K562 (cell line): ENCODE results near the gene DHX40. TPM values are rescaled to one million over a fixed set of nuclear protein-coding genes. Genes with fewer than 3 reads are reported as not detected.

ENCODE experiments used
- ARID3A ChIP-seq: IDR thresholded peaks from 2 replicates; pipeline ENCODE4 v1.6.1; 2012; ENCODE audit warnings: low read depth, low read length, improper control_type of control experiment, borderline replicate concordance
- BRD9 ChIP-seq: fragments of 450-650 bp; IDR thresholded peaks from 2 replicates; pipeline ENCODE4 v1.6.1; 2018; ENCODE audit warnings: low read depth; ENCODE audit not compliant: partially characterized antibody
- EP300 ChIP-seq: IDR thresholded peaks from 2 replicates; pipeline ENCODE4 v1.6.1; 2012; ENCODE audit warnings: low read length, improper control_type of control experiment
- FOXM1 ChIP-seq, 2 experiments: fragments of 450-650 bp in 1 of 2; sonication (generic) in 1 of 2; formaldehyde crosslinking in 1 of 2; IDR thresholded peaks; 2 replicates each; pipeline versions ENCODE4 v1.6.1 to v1.9.0; 2017 to 2022; ENCODE audit warnings: low read depth in 2 of 2, mild to moderate bottlenecking in 2 of 2, missing genetic modification reagents in 1 of 2, moderate library complexity in 1 of 2
- GATA2 ChIP-seq: sonication (generic); formaldehyde crosslinking; IDR thresholded peaks from 2 replicates; pipeline ENCODE4 v1.4.0; 2020; ENCODE audit warnings: mild to moderate bottlenecking, missing genetic modification reagents
- GATAD2A ChIP-seq: fragments of 450-650 bp; IDR thresholded peaks from 2 replicates; pipeline ENCODE4 v1.6.1; 2017
- HDAC2 ChIP-seq: fragments of 450-650 bp; IDR thresholded peaks from 2 replicates; pipeline ENCODE4 v1.6.1; 2016; ENCODE audit warnings: mild to moderate bottlenecking
- HEY1 ChIP-seq: fragments of 250-450 bp; sonication (Bioruptor Pico); IDR thresholded peaks from 2 replicates; pipeline ENCODE4 v1.5.0; 2020; ENCODE audit warnings: mild to moderate bottlenecking, moderate library complexity, borderline replicate concordance
- HNRNPLL ChIP-seq: fragments of 200-400 bp; formaldehyde crosslinking; IDR thresholded peaks from 2 replicates; pipeline ENCODE4 v1.6.1; 2017; ENCODE audit warnings: low read length, low read depth, mild to moderate bottlenecking; ENCODE audit not compliant: poor library complexity, severe bottlenecking
- IRF2 ChIP-seq: sonication (generic); formaldehyde crosslinking; IDR thresholded peaks from 2 replicates; pipeline ENCODE4 v1.8.1; 2022; ENCODE audit warnings: mild to moderate bottlenecking, missing genetic modification reagents
- L3MBTL2 ChIP-seq: fragments of 450-650 bp; IDR thresholded peaks from 2 replicates; pipeline ENCODE4 v1.6.1; 2016; ENCODE audit warnings: mild to moderate bottlenecking, moderate library complexity
- LARP7 ChIP-seq: fragments of 450-650 bp; IDR thresholded peaks from 2 replicates; pipeline ENCODE4 v1.6.1; 2016
- LEF1 ChIP-seq: fragments of 450-650 bp; IDR thresholded peaks from 2 replicates; pipeline ENCODE4 v1.6.1; 2016; ENCODE audit warnings: mild to moderate bottlenecking
- MLLT1 ChIP-seq, 2 experiments: fragments of 450-650 bp; IDR thresholded peaks; 2 replicates each; pipeline ENCODE4 v1.6.1; 2016
- NFE2 ChIP-seq: IDR thresholded peaks from 2 replicates; pipeline ENCODE4 v1.6.1; 2014; ENCODE audit warnings: antibody characterized with exemption, low read depth
- PHF8 ChIP-seq: fragments of 200-600 bp; sonication (generic); IDR thresholded peaks from 2 replicates; pipeline ENCODE4 v1.6.1; 2012; ENCODE audit warnings: mixed run types, mild to moderate bottlenecking, inconsistent platforms, low read length, moderate library complexity, borderline replicate concordance
- PTBP1 ChIP-seq: fragments of 200-400 bp; formaldehyde crosslinking; IDR thresholded peaks from 2 replicates; pipeline ENCODE4 v1.6.1; 2017; ENCODE audit warnings: low read depth, low read length
- RNF219 ChIP-seq: fragments of 250-450 bp; sonication (Bioruptor Pico); IDR thresholded peaks from 2 replicates; pipeline ENCODE4 v1.5.0; 2022; ENCODE audit warnings: mild to moderate bottlenecking
- SMARCA4 ChIP-seq: fragments of 450-650 bp; IDR thresholded peaks from 2 replicates; pipeline ENCODE4 v1.6.1; 2016
- ZNF384 ChIP-seq: IDR thresholded peaks from 2 replicates; pipeline ENCODE4 v1.6.1; 2012; ENCODE audit warnings: low read depth, low read length, improper control_type of control experiment
- ZNF639 ChIP-seq, 2 experiments: fragments of 200-800 bp in 1 of 2; sonication (Bioruptor generic) in 1 of 2; sonication (generic) in 1 of 2; formaldehyde crosslinking in 1 of 2; IDR thresholded peaks in 1 of 2; conservative IDR thresholded peaks in 1 of 2; 2 replicates each; pipeline versions ENCODE4 v1.5.0 to v1.6.1; 2016 to 2020; ENCODE audit warnings: missing compliant biosample characterization in 1 of 2, missing genetic modification characterization in 1 of 2, missing genetic modification reagents in 1 of 2
- polyA plus RNA-seq, 8 experiments: library from polyadenylated mRNA; depleted of rRNA in 4 of 8; stranded (reverse) in 5 of 8; unstranded in 3 of 8; fragments of >200 nt; fragmentation: Nextera tagmentation in 2 of 8; fragmentation: Illumina TruSeq in 1 of 8; extraction: Ambion mirVana in 2 of 8; extraction: Trizol in 1 of 8; gene quantifications; 2 replicates each; pipeline versions ENCODE4 v1.2.1 to v1.2.3, GENCODE V29; 2011 to 2014; ENCODE audit warnings: inconsistent platforms in 1 of 8, missing spikeins in 1 of 8
- total RNA-seq, 7 experiments: library from RNA; depleted of rRNA in 6 of 7; stranded (reverse); fragments of >200 nt in 6 of 7; fragmentation: Illumina TruSeq in 2 of 7; extraction: Trizol in 2 of 7; gene quantifications; 2 replicates each; pipeline versions ENCODE4 v1.2.1 to v1.2.3, GENCODE V29; 2011 to 2021; ENCODE audit warnings: low replicate concordance in 1 of 7

DHX40 gene
- total and polyA plus RNA-seq, 9 of the 15 experiments (the other 6 are each of a cell fraction or from before 2014, with no cell fraction given), result 7.2 to 38.6 (median 18.7) TPM

GRCh38 chr17:59616253-59616920, 51.0 kb downstream of the DHX40 start (continued):
- TF ChIP-seq RNF219 (no peak), MLLT1 (IDR thresholded peaks at IDR 0.05) (0 out of 4 replicates have a peak, but pooled peaks of 1 of the 2 experiments have one; percentile 38), GATA2 (CRISPR knock-in tag) (0 out of 2 replicates have a peak, but pooled peaks have one; percentile 15), BRD9 (peak; percentile 73), PTBP1 (no peak), HDAC2 (0 out of 2 replicates have a peak, but pooled peaks have one; percentile 43), EP300 (peak; percentile 53), PHF8 (peak; percentile 21; the same call in 1 of the 2 replicates), HNRNPLL (no peak), NFE2 (peak; percentile 20; the same call in 1 of the 2 replicates), IRF2 (CRISPR knock-in tag) (no peak), ARID3A (peak; percentile 92; the same call in 1 of the 2 replicates), SMARCA4 (peak; percentile 77), HEY1 (CRISPR knock-in tag) (peak; percentile 16; the same call in 1 of the 2 replicates), L3MBTL2 (peak; percentile 45), ZNF384 (peak; percentile 79), ZNF639 (CRISPR knock-in tag; conservative IDR thresholded peaks at IDR 0.05 in 1 of 2, IDR thresholded peaks at IDR 0.05 in 1 of 2) (peak in 1 of 2 experiments; percentile 85; a peak in 2 of 4 replicates), LEF1 (peak; percentile 84), LARP7 (peak; percentile 60; the same call in 1 of the 2 replicates), FOXM1 (IDR thresholded peaks at IDR 0.05; ENCODE audit: low read depth) (peak; percentile 53; the same call in 1 of the 2 replicates), FOXM1 (CRISPR knock-in tag; IDR thresholded peaks at IDR 0.05; ENCODE audit: low read depth) (no peak), GATAD2A (no peak)
